HG02623 (cell line): Measurements from ENCODE around the gene FLT3.

Experiments
- ATAC-seq: cut with Tn5 transposase; IDR thresholded peaks from one replicate; pipeline ENCODE4 v1.9.1; 2021; ENCODE audit warnings: moderate library complexity; ENCODE audit not compliant: unreplicated experiment

The FLT3 gene

DNA sequence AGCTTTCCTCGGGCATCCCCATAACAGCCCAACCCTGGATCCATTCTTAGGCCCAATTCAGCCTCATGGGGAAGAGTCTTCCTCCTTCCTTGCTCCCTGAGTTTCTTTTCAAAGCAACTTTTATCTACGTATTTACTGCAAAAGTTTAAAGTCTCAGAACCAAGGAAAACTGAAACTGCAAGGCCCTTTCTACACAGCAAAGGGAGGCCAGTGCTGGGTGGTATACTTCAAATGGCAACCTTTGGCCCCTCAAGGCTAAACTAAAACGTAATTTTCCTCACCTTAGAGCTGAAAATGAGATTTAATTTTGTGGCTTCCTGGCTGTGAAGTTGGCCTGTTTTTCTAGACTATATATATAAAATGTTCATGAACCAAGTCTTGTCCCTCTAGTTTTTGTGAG lies 136.9 kb downstream of the FLT3 start:
- no peak for ATAC-seq

DNA sequence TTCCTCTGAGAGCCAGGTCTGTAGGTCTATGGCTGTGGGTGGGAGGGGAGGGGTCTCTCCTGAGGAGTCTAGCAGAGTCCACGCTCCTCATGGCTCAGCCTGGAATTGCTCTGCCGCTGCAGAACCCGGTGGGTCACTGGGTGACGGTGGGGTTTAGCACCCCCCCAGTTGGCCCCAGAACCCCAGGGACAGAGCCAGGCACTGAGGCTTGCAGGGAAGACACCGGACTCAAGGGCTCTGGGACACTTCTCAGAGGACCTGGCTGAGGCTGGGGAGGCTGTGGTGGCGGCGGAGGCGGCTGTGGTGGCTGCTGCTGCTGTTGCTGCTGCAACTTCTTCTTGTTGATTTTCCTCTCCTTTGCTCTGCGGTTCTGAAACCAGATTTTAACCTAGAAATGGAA lies 137.4 kb downstream of the FLT3 start:
- no peak for ATAC-seq

DNA sequence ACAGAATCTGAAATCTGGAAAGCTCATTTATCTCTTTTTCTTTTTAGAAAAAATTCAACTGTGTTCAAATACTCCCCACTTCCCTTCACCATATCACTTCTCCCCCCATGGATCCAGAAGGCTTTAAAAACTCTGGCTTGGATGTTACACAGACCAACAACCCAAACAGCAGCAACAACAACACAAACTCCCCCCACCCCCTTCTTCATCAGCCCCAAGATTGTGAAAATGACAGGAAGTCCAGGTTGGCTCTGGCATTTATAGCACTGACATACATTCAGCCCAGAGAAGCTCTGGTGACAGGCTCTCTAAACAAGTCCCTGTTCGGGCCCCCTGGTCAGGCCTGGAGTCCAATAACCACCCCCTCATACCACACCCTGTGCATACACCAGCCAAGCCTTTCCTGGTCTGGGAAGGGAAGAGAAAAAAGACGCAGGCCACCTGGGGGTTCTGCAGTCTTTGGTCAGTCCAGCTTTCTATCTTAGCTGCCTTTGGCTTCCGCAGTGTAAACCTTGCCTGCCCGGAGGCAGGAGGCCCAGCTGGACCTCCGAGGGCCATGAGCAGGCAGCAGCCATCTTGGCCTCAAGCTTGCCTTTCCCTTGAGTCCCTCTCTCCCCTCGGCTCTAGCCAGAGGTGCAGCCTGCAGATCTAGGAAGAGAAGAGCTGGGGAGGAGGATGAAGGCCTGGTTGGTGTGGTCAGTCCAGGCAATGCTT lies 138.1 kb downstream of the FLT3 start:
- no peak for ATAC-seq

DNA sequence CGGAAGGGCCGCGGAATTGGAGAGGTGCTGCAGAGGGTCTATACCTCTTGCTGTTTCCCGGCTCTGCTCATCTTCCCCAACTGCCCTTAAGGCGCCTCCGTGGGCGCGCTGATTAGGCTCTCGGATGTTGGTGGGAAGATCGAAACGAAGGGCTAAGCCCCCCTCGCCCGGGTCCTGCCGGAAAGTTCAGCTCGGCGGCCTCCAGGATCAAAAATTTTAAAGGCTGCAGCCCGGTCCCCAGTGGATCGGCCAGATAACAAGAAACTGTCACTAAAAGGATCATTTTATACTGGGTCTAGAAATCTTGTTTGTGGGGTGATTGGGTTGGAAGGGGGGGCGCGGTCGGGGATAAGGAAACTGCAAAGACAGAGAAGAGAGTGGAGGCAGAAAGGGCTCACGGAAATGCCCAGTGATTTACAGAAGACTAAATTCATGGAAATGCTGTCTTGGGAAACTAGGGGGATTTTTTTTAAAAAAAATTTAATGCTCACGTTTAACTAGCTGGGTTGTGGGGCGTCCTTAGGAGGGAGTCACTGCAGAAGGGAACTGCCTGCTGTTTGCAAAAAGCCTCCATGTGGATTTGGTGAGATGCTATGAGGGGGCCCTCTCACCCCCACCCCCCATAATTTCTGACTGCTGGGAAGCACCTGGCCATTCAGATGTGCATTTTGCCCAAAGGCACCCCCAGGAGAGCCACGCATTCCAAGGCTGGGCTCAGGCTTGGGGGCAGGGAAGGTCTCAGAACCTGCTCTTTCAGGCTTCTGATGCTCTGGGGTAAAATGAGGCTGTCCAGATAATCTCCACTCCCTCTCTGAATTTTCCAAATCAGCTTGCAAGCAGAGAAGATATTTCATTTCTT lies 138.9 kb downstream of the FLT3 start:
- no peak for ATAC-seq

DNA sequence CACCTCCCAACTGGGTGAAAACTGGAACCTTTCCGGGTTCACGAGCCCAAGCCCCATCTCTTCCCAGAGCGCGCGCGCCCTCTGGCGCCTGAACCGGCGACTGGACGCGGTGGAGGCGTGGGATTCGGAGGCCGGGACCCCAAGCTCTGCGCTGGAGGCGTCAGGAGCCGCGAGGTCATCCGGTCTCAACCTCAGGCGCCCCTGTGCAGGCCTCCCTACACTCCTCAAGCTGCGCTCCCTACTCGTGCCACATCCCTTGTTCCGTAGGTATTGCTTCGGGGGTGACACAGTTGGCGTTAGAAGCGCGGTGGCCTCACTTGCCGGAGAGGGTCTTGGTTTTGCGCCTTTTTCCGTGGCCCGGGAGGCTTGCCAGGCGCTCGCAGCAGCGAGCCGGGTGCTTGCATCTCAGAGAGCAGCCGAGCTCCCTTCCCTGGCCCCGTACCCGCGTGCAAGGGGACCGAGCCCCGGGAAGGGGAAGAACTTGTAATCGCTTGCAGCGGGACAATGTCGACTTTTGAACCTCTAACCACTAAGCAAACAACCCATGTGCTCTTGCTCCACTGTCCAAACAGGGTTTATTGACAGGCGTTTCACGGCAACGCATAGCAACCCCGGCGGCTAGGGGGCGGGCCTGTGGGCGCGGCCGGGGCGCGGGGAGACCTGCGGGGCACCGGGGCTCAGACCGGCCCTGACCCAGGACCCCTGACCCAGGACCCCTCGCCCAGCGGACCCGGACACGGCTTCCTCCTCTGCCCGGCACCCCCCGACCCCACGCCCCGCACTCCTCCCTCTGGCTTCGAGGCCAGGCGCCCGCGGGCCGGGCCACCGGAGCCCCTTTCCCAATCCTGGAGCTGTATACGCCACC lies 139.8 kb downstream of the FLT3 start:
- ATAC-seq = no peak

DNA sequence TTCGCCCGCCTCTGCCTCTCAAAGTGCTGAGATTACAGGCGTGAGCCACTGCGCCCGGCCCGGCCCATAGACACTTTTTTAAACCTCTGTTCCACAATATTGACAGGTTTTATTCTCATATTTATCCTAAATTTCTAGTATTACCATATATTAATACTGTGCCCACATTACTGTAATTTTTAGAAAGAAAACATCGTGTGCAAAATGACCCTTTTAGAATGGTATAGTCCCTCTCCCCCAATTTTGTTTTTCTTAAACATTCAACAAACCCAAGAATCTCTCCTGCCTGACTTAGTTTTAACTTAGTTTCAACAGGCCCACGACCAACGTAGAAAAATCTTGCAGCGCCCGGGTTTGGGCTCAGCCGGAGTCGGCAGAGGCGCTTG lies 140.4 kb downstream of the FLT3 start:
- ATAC-seq = no peak

DNA sequence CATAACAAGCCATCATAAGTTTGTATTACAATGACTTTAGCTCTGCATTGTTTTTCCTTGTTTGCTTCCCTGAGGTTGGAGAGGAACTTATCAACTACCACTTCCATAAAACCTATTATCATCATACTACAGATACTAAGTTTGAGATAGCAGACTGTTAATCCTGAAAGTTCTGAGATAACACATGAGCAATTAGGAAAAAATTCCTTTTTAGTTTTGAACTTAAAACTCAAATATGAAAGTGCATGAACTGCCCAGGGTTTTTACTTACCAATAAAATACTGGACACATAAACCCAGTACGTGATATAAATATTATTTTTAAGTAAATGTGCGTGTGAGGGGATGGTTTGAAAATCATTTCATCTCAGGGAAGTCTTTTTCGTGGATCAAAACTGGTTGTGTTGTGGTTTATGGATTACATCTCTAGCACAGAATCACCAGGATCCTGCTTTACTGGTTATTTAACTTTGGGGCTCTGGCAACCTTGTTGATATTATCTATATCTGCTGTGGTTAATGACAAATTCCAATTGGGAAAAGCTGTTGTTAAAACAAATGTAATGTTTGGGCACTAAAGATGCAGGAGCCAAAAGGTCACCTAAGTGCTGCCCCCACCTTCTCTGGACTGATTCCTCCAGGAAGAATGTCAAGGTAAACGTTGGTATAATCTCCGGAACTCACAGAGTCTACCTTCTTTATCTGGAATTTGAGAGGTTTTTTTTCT lies 143.6 kb downstream of the FLT3 start:
- no peak for ATAC-seq

GRCh38 chr13:27955014-27955591 lies 145.3 kb downstream of the FLT3 start:
- ATAC-seq = no peak

DNA sequence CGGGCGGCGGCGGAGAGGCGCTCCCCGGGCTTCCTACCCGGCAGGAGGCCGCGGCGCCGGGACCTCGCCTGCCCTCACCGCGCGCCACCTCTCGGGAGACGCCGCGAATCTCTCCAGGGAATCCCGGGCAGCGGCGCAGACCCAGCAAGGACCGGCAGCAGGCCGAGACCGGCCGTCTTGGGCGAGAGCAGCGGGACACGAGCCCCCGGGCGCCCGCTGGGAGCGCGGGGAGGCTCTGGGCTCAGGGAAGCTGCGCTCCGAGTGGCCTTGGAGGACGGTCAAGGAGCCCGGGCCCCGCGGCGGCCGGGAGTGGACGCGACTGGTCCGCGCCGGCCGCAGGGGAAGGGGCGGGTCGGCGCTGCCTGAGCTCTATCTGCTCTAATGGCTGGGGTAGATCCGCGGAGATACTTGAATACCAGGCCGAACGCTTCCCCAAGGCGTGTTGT lies 145.9 kb downstream of the FLT3 start:
- peak; percentile 7 for ATAC-seq

DNA sequence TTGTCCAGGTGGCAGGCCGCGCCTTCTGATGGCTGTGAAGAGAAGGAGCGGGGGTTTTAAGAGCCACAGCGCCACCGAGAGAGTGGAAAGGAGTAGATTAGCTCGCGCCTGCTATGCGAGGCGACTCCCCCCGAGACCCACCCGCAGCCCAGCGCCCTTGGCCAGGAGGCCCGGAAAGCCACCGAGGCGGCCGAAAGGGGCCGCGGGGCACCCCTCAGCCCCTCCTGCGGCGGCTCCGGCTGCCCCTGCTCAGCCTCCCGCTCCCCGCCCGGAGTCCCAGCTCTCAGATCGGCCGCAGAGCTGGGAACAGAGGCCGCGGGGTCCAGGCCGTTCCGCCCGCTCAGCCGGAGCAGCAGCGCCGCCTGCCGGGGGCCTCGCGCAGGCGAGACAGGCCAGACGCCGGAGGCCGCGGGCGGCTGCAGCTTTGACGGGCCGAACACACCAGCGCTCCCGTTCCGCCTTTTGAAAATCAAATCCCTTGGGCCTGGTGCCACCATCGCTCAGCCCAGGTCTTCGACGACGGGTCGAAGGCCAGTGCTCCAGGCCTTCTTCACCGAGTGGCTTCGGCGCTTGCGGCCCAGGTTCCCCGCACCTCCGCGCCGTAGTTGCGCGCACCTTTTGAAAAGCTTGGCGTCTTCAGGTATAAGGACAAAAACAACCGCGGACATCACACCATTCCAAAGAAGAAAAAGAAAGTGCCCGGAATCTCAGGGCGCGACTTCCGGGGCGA lies 146.5 kb downstream of the FLT3 start:
- peak; percentile 68 for ATAC-seq
